Keratinocyte (primary cell): ENCODE data around the gene PCIF1. TPM values are rescaled to one million over a fixed set of nuclear protein-coding genes. Genes with fewer than 3 reads are reported as not detected.

Experiments
- DNase-seq: peaks from one replicate; pipeline ENCODE4 v3.0.0-alpha.2; 2011; ENCODE audit warnings: low read depth, missing footprints, low spot score
- FAIRE-seq: peaks from 2 replicates; lab custom pipeline; 2011; peaks lifted over from hg19 to GRCh38; lab: Jason Lieb, UNC
- H2AFZ ChIP-seq: 2 replicates; pipeline ENCODE4 v1.6.0; 2012; ENCODE audit warnings: low read length, control low read depth, inconsistent platforms; ENCODE audit not compliant: control insufficient read depth
- H3K27ac ChIP-seq: 2 replicates; pipeline ENCODE4 v1.5.1; 2011; ENCODE audit warnings: low read length; ENCODE audit not compliant: control insufficient read depth, insufficient read depth
- H3K27me3 ChIP-seq: 3 replicates; pipeline ENCODE4 v1.6.0; 2011; ENCODE audit warnings: low read length; ENCODE audit not compliant: control insufficient read depth, insufficient read depth; ENCODE audit errors: extremely low read depth
- H3K36me3 ChIP-seq, 2 experiments: 2 replicates in 1 of 2; 3 replicates in 1 of 2; pipeline ENCODE4 v1.5.1; 2011; ENCODE audit warnings: low read length in 2 of 2, mild to moderate bottlenecking in 1 of 2; ENCODE audit not compliant: control insufficient read depth in 2 of 2, insufficient read depth in 2 of 2; ENCODE audit errors: extremely low read depth in 1 of 2
- H3K4me1 ChIP-seq: 3 replicates; pipeline ENCODE4 v1.5.1; 2011; ENCODE audit warnings: low read length; ENCODE audit not compliant: control insufficient read depth, insufficient read depth; ENCODE audit errors: extremely low read depth
- H3K4me2 ChIP-seq: 3 replicates; pipeline ENCODE4 v1.6.0; 2011; ENCODE audit warnings: low read depth, low read length; ENCODE audit not compliant: control insufficient read depth, insufficient read depth; ENCODE audit errors: extremely low read depth
- H3K4me3 ChIP-seq, 3 experiments: fragments of 200-600 bp in 1 of 3; sonication (generic) in 1 of 3; 2 replicates in 2 of 3; 3 replicates in 1 of 3; pipeline ENCODE4 v1.5.1; 2011 to 2016; ENCODE audit warnings: low read length in 3 of 3, mild to moderate bottlenecking in 3 of 3, control low read depth in 2 of 3, inconsistent platforms in 1 of 3, low read depth in 1 of 3, mixed read lengths in 1 of 3, mixed run types in 1 of 3, moderate library complexity in 1 of 3; ENCODE audit not compliant: control insufficient read depth in 2 of 3, insufficient read depth in 2 of 3; ENCODE audit errors: extremely low read depth in 1 of 3
- H3K79me2 ChIP-seq: 2 replicates; pipeline ENCODE4 v1.6.0; 2012; ENCODE audit warnings: low read length; ENCODE audit not compliant: control insufficient read depth, insufficient read depth
- H3K9ac ChIP-seq: 3 replicates; pipeline ENCODE4 v1.6.0; 2011; ENCODE audit warnings: low read length; ENCODE audit not compliant: control insufficient read depth, insufficient read depth; ENCODE audit errors: extremely low read depth
- H3K9me1 ChIP-seq: 3 replicates; pipeline ENCODE4 v1.6.0; 2011; ENCODE audit warnings: low read length; ENCODE audit not compliant: control insufficient read depth, insufficient read depth; ENCODE audit errors: extremely low read depth
- H3K9me3 ChIP-seq: 2 replicates; pipeline ENCODE4 v1.5.1; 2012; ENCODE audit warnings: low read depth, low read length; ENCODE audit not compliant: control insufficient read depth
- H4K20me1 ChIP-seq: 3 replicates; pipeline ENCODE4 v1.6.0; 2011; ENCODE audit warnings: low read length; ENCODE audit not compliant: control insufficient read depth, insufficient read depth; ENCODE audit errors: extremely low read depth
- CTCF ChIP-seq, 3 experiments: IDR thresholded peaks in 1 of 3; conservative IDR thresholded peaks in 1 of 3; optimal IDR thresholded peaks in 1 of 3; 2 replicates in 2 of 3; 3 replicates in 1 of 3; pipeline versions ENCODE3 to v1.5.1; 2011; ENCODE audit warnings: low read length in 3 of 3, mild to moderate bottlenecking in 3 of 3, moderate library complexity in 2 of 3, control low read depth in 1 of 3, inconsistent platforms in 1 of 3; ENCODE audit not compliant: insufficient read depth in 2 of 3; ENCODE audit errors: extremely low read depth in 1 of 3
- EZH2 ChIP-seq: IDR thresholded peaks from one replicate; pipeline ENCODE4 v1.6.1; 2012; ENCODE audit warnings: inconsistent platforms, mild to moderate bottlenecking, low read length, moderate library complexity
- dilution Hi-C: fragments of 300-500 bp; cut with MboI; formaldehyde crosslinking; loops from one replicate; pipeline ENCODE4 v1.7.0; 2020; ENCODE audit warnings: low sequenced_read_pairs; ENCODE audit not compliant: extremely low pct_ligation_motif_present
- polyA plus RNA-seq, 5 experiments: library from polyadenylated mRNA; depleted of rRNA in 3 of 5; stranded (reverse) in 3 of 5; stranded (forward) in 1 of 5; unstranded in 1 of 5; fragments of >200 nt; gene quantifications; 1 replicate in 1 of 5; 2 replicates in 3 of 5; 3 replicates in 1 of 5; pipeline versions ENCODE4 v1.2.1 to v1.2.3, GENCODE V29; 2011 to 2012; ENCODE audit warnings: missing spikeins in 2 of 5, low read depth in 1 of 5, low replicate concordance in 1 of 5

Gene PCIF1
- polyA plus RNA-seq, 1 donor (not counting 4 experiments of a cell fraction or from before 2014, with no cell fraction given): 7.0 TPM

- H3K27ac ChIP-seq: no peak overlapping the region
- H3K4me3 ChIP-seq: no peak overlapping the region
- no peak for DNase-seq
- H4K20me1 ChIP-seq: no peaks in the 10 kb centered on the region
- no peaks in the 10 kb centered on the region for H3K9me1 ChIP-seq
- no peaks in the 10 kb centered on the region for H3K36me3 ChIP-seq
- dilution Hi-C loops: no loop called here
- H3K4me2 ChIP-seq: no peak overlapping the region
- H3K9me3 ChIP-seq: no peaks in the 10 kb centered on the region
- no peak for TF ChIP-seq EZH2
- no peak for TF ChIP-seq CTCF (optimal IDR thresholded peaks at IDR 0.05 in 1 of 3, IDR thresholded peaks at IDR 0.05 in 1 of 3, conservative IDR thresholded peaks at IDR 0.05 in 1 of 3; ENCODE audit: extremely low read depth in 1 of 3, insufficient read depth in 2 of 3, low read length in 3 of 3)
- H3K79me2 ChIP-seq: no peaks in the 10 kb centered on the region
- H3K27me3 ChIP-seq: no peaks in the 10 kb centered on the region
- no peak for FAIRE-seq
- no peak overlapping the region for H2AFZ ChIP-seq
- H3K4me1 ChIP-seq: peaks cover 32% of the 10 kb centered on the region
- H3K9ac ChIP-seq: no peak overlapping the region
Observed at GRCh38 chr20:45997187-45997586, 62.7 kb downstream of the PCIF1 start.

Other genes with a start within 250 kb of the PCIF1 start
- gene WFDC13, start 232.6 kb upstream of the PCIF1 start, polyA plus RNA-seq: not detected in 3 replicates
- 0.10 TPM in 1 of 3 replicates, not detected in the others for gene WFDC10B, start 229.7 kb upstream of the PCIF1 start, polyA plus RNA-seq
- gene SPINT4, start 212.3 kb upstream of the PCIF1 start, polyA plus RNA-seq: not detected in 3 replicates
- 0.58 to 1.5 TPM (median 1.0 TPM) in 3 replicates for gene WFDC3, start 142.8 kb upstream of the PCIF1 start, polyA plus RNA-seq
- 24.9 to 43.3 TPM (median 36.1 TPM) in 3 replicates for gene DNTTIP1, start 142.7 kb upstream of the PCIF1 start, polyA plus RNA-seq
- gene UBE2C, start 122.0 kb upstream of the PCIF1 start, polyA plus RNA-seq: 9.1 to 69.8 TPM (median 46.6 TPM) in 3 replicates
- 0.16 TPM in 1 of 3 replicates, not detected in the others for gene TNNC2, start 107.4 kb upstream of the PCIF1 start, polyA plus RNA-seq
- 5.2 to 8.6 TPM (median 6.9 TPM) in 3 replicates for gene SNX21, start 100.9 kb upstream of the PCIF1 start, polyA plus RNA-seq
- 23.9 to 41.5 TPM (median 24.3 TPM) in 3 replicates for gene ACOT8, start 77.3 kb upstream of the PCIF1 start, polyA plus RNA-seq
- 2.0 to 2.7 TPM (median 2.3 TPM) in 3 replicates for gene ZSWIM3, start 77.1 kb upstream of the PCIF1 start, polyA plus RNA-seq
- 4.3 to 4.9 TPM (median 4.4 TPM) in 3 replicates for gene ZSWIM1, start 53.5 kb upstream of the PCIF1 start, polyA plus RNA-seq
- 0.19 TPM in 1 of 3 replicates, not detected in the others for gene SPATA25, start 47.1 kb upstream of the PCIF1 start, polyA plus RNA-seq
- 0.49 to 0.97 TPM (median 0.54 TPM) in 3 replicates for gene NEURL2, start 43.5 kb upstream of the PCIF1 start, polyA plus RNA-seq
- gene CTSA, start 43.3 kb upstream of the PCIF1 start, polyA plus RNA-seq: 38.6 to 69.4 TPM (median 48.6 TPM) in 3 replicates
- gene PLTP, start 22.5 kb upstream of the PCIF1 start, polyA plus RNA-seq: 26.3 to 58.1 TPM (median 46.5 TPM) in 3 replicates
- 5.8 to 9.1 TPM (median 6.8 TPM) in 3 replicates for gene ZNF335, start 37.5 kb downstream of the PCIF1 start, polyA plus RNA-seq
- gene MMP9, start 74.2 kb downstream of the PCIF1 start, polyA plus RNA-seq: 0.18 to 1.1 TPM (median 0.68 TPM) in 3 replicates
- 0.42 to 1.0 TPM in 2 of 3 replicates, not detected in the other for gene SLC12A5, start 94.5 kb downstream of the PCIF1 start, polyA plus RNA-seq
- gene NCOA5, start 155.3 kb downstream of the PCIF1 start, polyA plus RNA-seq: 12.8 to 23.9 TPM (median 17.6 TPM) in 3 replicates
- 13.4 to 16.7 TPM (median 16.4 TPM) in 3 replicates for gene CD40, start 183.6 kb downstream of the PCIF1 start, polyA plus RNA-seq